Hematopoietic multipotent progenitor cell treated with erythropoietin and hydrocortisone succinate and interleukin-3 and kit ligand, for 8 days (in vitro differentiated cells): Measurements from ENCODE around the gene SULT1A3.
"Not testable (repeated sequence)": the region's sequence is repeated elsewhere in the genome, so short reads cannot be mapped to it uniquely, and the experiment has no call there.

Source experiments
- DNase-seq: peaks from one replicate; pipeline ENCODE4 v3.0.0-alpha.2; 2015

Gene SULT1A3

GRCh38 chr16:30187556-30187865 is 11.5 kb upstream of the SULT1A3 start:
- no peak for DNase-seq

GRCh38 chr16:30187971-30188561 is 11.0 kb upstream of the SULT1A3 start:
- no peak for DNase-seq

- not testable (repeated sequence) for DNase-seq
Observed at GRCh38 chr16:30191158-30191557, 7.9 kb upstream of the SULT1A3 start.

- not testable (repeated sequence) for DNase-seq
Observed at GRCh38 chr16:30193098-30193497, 6.0 kb upstream of the SULT1A3 start.

GRCh38 chr16:30193615-30194014 is 5.4 kb upstream of the SULT1A3 start, which contains the start of the genes BOLA2B and SLX1A:
BOLA2B (minus strand) TSS chr16:30193666; CDS start chr16:30193595, 71 bp downstream.
SLX1A (plus strand) TSS chr16:30193875; CDS start chr16:30194085, 210 bp downstream.
- not testable (repeated sequence) for DNase-seq

GRCh38 chr16:30194172-30194925 is 4.7 kb upstream of the SULT1A3 start:
- DNase-seq: not testable (repeated sequence)

GRCh38 chr16:30197001-30197400 is 2.1 kb upstream of the SULT1A3 start:
- not testable (repeated sequence) for DNase-seq

GRCh38 chr16:30199608-30200343 is 721 bp downstream of the SULT1A3 start:
- not testable (repeated sequence) for DNase-seq

- DNase-seq: not testable (repeated sequence)
Observed at GRCh38 chr16:30205541-30206236, 6.6 kb downstream of the SULT1A3 start.

- not testable (repeated sequence) for DNase-seq
Observed at GRCh38 chr16:30206252-30206651, 7.2 kb downstream of the SULT1A3 start.

GRCh38 chr16:30207063-30207704 is 8.1 kb downstream of the SULT1A3 start:
- not testable (repeated sequence) for DNase-seq

- DNase-seq: not testable (repeated sequence)
Observed at GRCh38 chr16:30209032-30209431, 10.0 kb downstream of the SULT1A3 start.

GRCh38 chr16:30211414-30211813 is 12.4 kb downstream of the SULT1A3 start:
- not testable (repeated sequence) for DNase-seq

- not testable (repeated sequence) for DNase-seq
Observed at GRCh38 chr16:30217082-30217481, 18.0 kb downstream of the SULT1A3 start.

- not testable (repeated sequence) for DNase-seq
Observed at GRCh38 chr16:30248379-30248778, 49.3 kb downstream of the SULT1A3 start, which contains the start of gene NPIPB13. NPIPB13 (minus strand) TSS chr16:30248479; CDS start chr16:30245573, 2,906 bp downstream.
